Karpas-422 (cell line): ENCODE results near the gene OR10J1. TPM values are rescaled to one million over a fixed set of nuclear protein-coding genes. Genes with fewer than 3 reads are reported as not detected.

Experiments used
- DNase-seq: peaks from one replicate; pipeline ENCODE4 v3.0.0-alpha.2; 2015
- H2AFZ ChIP-seq: fragments of 200-600 bp; sonication (generic); 2 replicates; pipeline ENCODE4 v1.6.1; 2014; ENCODE audit warnings: antibody characterized with exemption, low read length, mixed read lengths
- H3K27ac ChIP-seq: fragments of 200-600 bp; sonication (generic); 2 replicates; pipeline ENCODE4 v1.5.1; 2014; ENCODE audit warnings: mild to moderate bottlenecking, low read length, moderate library complexity
- H3K27me3 ChIP-seq: fragments of 200-600 bp; sonication (generic); 2 replicates; pipeline ENCODE4 v1.6.1; 2014; ENCODE audit warnings: low read length, mixed read lengths
- H3K36me3 ChIP-seq: fragments of 200-600 bp; sonication (generic); 2 replicates; pipeline ENCODE4 v1.6.1; 2014; ENCODE audit warnings: low read length, mixed read lengths; ENCODE audit not compliant: insufficient read depth
- H3K4me1 ChIP-seq: fragments of 200-600 bp; sonication (generic); 2 replicates; pipeline ENCODE4 v1.6.1; 2014; ENCODE audit warnings: mild to moderate bottlenecking, low read length, mixed read lengths
- H3K4me2 ChIP-seq: fragments of 200-600 bp; sonication (generic); 2 replicates; pipeline ENCODE4 v1.6.1; 2014; ENCODE audit warnings: low read length, low read depth, mild to moderate bottlenecking; ENCODE audit not compliant: poor library complexity, severe bottlenecking
- H3K4me3 ChIP-seq: fragments of 200-600 bp; sonication (generic); 2 replicates; pipeline ENCODE4 v1.5.1; 2014; ENCODE audit warnings: mild to moderate bottlenecking, antibody characterized with exemption, low read length, mixed read lengths
- H3K79me2 ChIP-seq: fragments of 200-600 bp; sonication (generic); 2 replicates; pipeline ENCODE4 v1.6.1; 2014; ENCODE audit warnings: mild to moderate bottlenecking, low read length, mixed read lengths
- H3K9ac ChIP-seq: fragments of 200-600 bp; sonication (generic); 2 replicates; pipeline ENCODE4 v1.6.0; 2014; ENCODE audit warnings: low read length
- H3K9me2 ChIP-seq: fragments of 200-600 bp; sonication (generic), shearing (Covaris generic); replicated peaks from 2 replicates; pipeline ENCODE4 v1.6.0; 2014; ENCODE audit warnings: mild to moderate bottlenecking, low read length, moderate library complexity; ENCODE audit not compliant: insufficient read depth
- H3K9me3 ChIP-seq: fragments of 300-700, 200-600 bp; sonication (generic); 2 replicates; pipeline ENCODE4 v1.6.1; 2014; ENCODE audit warnings: low read length, mixed read lengths
- H4K20me1 ChIP-seq: fragments of 200-600 bp; sonication (generic); 2 replicates; pipeline ENCODE4 v1.6.1; 2014; ENCODE audit warnings: mild to moderate bottlenecking, antibody characterized with exemption, low read length, low read depth; ENCODE audit not compliant: insufficient read depth
- total RNA-seq: library from RNA; depleted of rRNA; stranded (reverse); fragments of >200 nt; shearing (Covaris generic); gene quantifications from 2 replicates; pipeline ENCODE4 v1.2.3, GENCODE V29; 2014; ENCODE audit warnings: low replicate concordance; rRNA removed

OR10J1 gene
- total RNA-seq, 1 experiment from 2014 or later, result not detected

- Histone ChIP-seq H3K9me3 (no peaks in the 10 kb centered on the region; the same call in none of the 2 replicates), H3K36me3 (no peaks in the 10 kb centered on the region), H4K20me1 (no peaks in the 10 kb centered on the region), H3K79me2 (no peaks in the 10 kb centered on the region), H3K27me3 (no peaks in the 10 kb centered on the region), H3K4me3 (no peak overlapping the region), H3K9ac (no peak overlapping the region), H3K4me2 (no peak overlapping the region), H3K9me2 (no peaks in the 10 kb centered on the region), H3K27ac (no peak overlapping the region), H2AFZ (no peak overlapping the region), H3K4me1 (no peaks in the 10 kb centered on the region)
- DNase-seq, result no peak
Observed at GRCh38 chr1:159465191-159465603, 25.7 kb downstream of the OR10J1 start.

- Histone ChIP-seq H3K4me3 (no peak overlapping the region), H3K9me2 (0 out of 2 replicates have a peak, but pooled peaks cover 7% of the 10 kb centered on the region), H3K9ac (no peak overlapping the region), H4K20me1 (no peaks in the 10 kb centered on the region), H3K4me1 (no peaks in the 10 kb centered on the region), H3K79me2 (no peaks in the 10 kb centered on the region), H3K9me3 (no peaks in the 10 kb centered on the region), H3K4me2 (no peak overlapping the region), H3K27ac (no peak overlapping the region), H3K36me3 (no peaks in the 10 kb centered on the region), H3K27me3 (no peaks in the 10 kb centered on the region), H2AFZ (no peak overlapping the region)
- DNase-seq, result no peak
Observed at GRCh38 chr1:159468321-159468720, 28.8 kb downstream of the OR10J1 start.

- no peaks in the 10 kb centered on the region for H3K9me3 ChIP-seq
- H3K27ac ChIP-seq, result no peak overlapping the region
- no peak overlapping the region for H3K9ac ChIP-seq
- H3K4me2 ChIP-seq, result no peak overlapping the region
- DNase-seq, result no peak
- H3K36me3 ChIP-seq, result no peaks in the 10 kb centered on the region
- no peaks in the 10 kb centered on the region for H3K4me1 ChIP-seq
- no peak overlapping the region for H3K4me3 ChIP-seq
- H2AFZ ChIP-seq, result no peak overlapping the region
- H4K20me1 ChIP-seq, result no peaks in the 10 kb centered on the region
- 0 out of 2 replicates have a peak, but pooled peaks cover 7% of the 10 kb centered on the region for H3K9me2 ChIP-seq
- H3K79me2 ChIP-seq, result no peaks in the 10 kb centered on the region
- H3K27me3 ChIP-seq, result no peaks in the 10 kb centered on the region
Observed at GRCh38 chr1:159469921-159470533, 30.5 kb downstream of the OR10J1 start.

GRCh38 chr1:159473335-159473734 is 33.8 kb downstream of the OR10J1 start:
- 0 out of 2 replicates have a peak, but pooled peaks cover 7% of the 10 kb centered on the region for H3K9me2 ChIP-seq
- H3K9ac ChIP-seq, result no peak overlapping the region
- H3K36me3 ChIP-seq, result no peaks in the 10 kb centered on the region
- no peak for DNase-seq
- no peaks in the 10 kb centered on the region for H4K20me1 ChIP-seq
- H3K9me3 ChIP-seq, result no peaks in the 10 kb centered on the region
- H3K4me1 ChIP-seq, result no peaks in the 10 kb centered on the region
- H2AFZ ChIP-seq, result no peak overlapping the region
- H3K4me2 ChIP-seq, result no peak overlapping the region
- H3K4me3 ChIP-seq, result no peak overlapping the region
- H3K27me3 ChIP-seq, result no peaks in the 10 kb centered on the region
- no peak overlapping the region for H3K27ac ChIP-seq
- no peaks in the 10 kb centered on the region for H3K79me2 ChIP-seq

GRCh38 chr1:159474926-159475325 is 35.4 kb downstream of the OR10J1 start:
- Histone ChIP-seq H3K4me3 (no peak overlapping the region), H3K79me2 (no peaks in the 10 kb centered on the region), H3K9me2 (0 out of 2 replicates have a peak, but pooled peaks cover 7% of the 10 kb centered on the region), H3K9ac (no peak overlapping the region), H3K27me3 (no peaks in the 10 kb centered on the region), H3K9me3 (no peaks in the 10 kb centered on the region), H3K36me3 (no peaks in the 10 kb centered on the region), H3K4me2 (no peak overlapping the region), H3K27ac (no peak overlapping the region), H3K4me1 (no peaks in the 10 kb centered on the region), H4K20me1 (no peaks in the 10 kb centered on the region), H2AFZ (no peak overlapping the region)
- DNase-seq, result no peak

GRCh38 chr1:159483501-159483900 is 44.0 kb downstream of the OR10J1 start:
- no peaks in the 10 kb centered on the region for H3K9me3 ChIP-seq
- H3K27ac ChIP-seq, result no peak overlapping the region
- no peaks in the 10 kb centered on the region for H3K27me3 ChIP-seq
- no peaks in the 10 kb centered on the region for H3K4me1 ChIP-seq
- DNase-seq, result no peak
- no peak overlapping the region for H3K4me2 ChIP-seq
- H3K4me3 ChIP-seq, result no peak overlapping the region
- H3K36me3 ChIP-seq, result no peaks in the 10 kb centered on the region
- H4K20me1 ChIP-seq, result no peaks in the 10 kb centered on the region
- no peaks in the 10 kb centered on the region for H3K79me2 ChIP-seq
- no peaks in the 10 kb centered on the region for H3K9me2 ChIP-seq
- no peak overlapping the region for H2AFZ ChIP-seq
- H3K9ac ChIP-seq, result no peak overlapping the region

Other genes starting within 250 kb of the OR10J1 start
- gene ACKR1, start 234.8 kb upstream of the OR10J1 start, total RNA-seq, result not detected in 2 replicates
- gene FCER1A, start 137.4 kb upstream of the OR10J1 start, total RNA-seq, result not detected in 2 replicates
- gene OR10J4, start 7.5 kb upstream of the OR10J1 start, total RNA-seq, result not detected in 2 replicates
- not detected in 2 replicates for gene OR10J5, start 96.3 kb downstream of the OR10J1 start, total RNA-seq
- not detected in 2 replicates for gene APCS, start 148.1 kb downstream of the OR10J1 start, total RNA-seq